ENCODE results near the gene PPP1R2. TPM values are rescaled to one million over a fixed set of nuclear protein-coding genes. Genes with fewer than 3 reads are reported as not detected.

The PPP1R2 gene
- total and polyA plus RNA-seq, 8 donors, result 39.0 to 65.7 (median 55.7) TPM

DNA sequence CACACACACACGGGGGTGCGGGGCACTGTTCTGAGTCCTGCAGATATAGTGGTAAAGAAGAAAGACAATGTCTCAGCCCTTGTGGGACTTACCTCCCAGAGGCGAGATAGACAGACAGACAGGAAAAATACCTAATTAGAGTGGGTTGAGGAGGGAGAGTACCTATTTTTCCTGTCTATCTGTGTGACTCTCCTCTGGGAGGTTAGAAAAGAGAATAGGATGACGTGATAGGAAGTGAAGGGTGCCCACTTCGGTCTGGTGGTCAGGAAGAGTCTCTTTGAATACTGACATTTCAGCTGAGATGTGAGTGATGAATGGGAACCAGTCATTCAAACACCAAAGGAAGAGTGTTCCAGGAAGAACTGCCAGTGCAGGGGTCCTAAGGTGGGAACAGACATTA is 44.7 kb upstream of the PPP1R2 start:
- Histone ChIP-seq H3K9me3 (peaks cover 0 to 4% of the 10 kb centered on the region in 2 donors), H3K36me3 (no peaks in the 10 kb centered on the region), H3K27ac (no peak overlapping the region), H3K27me3 (peaks cover 0 to 17% of the 10 kb centered on the region in 2 donors), H3K4me3 (no peak overlapping the region), H3K4me1 (peaks cover 0 to 6% of the 10 kb centered on the region in 2 donors)
- intact Hi-C loops (cut with DNase I), result no loop called here
- ATAC-seq (no peak), DNase-seq (no peak)
- TF ChIP-seq, protein P1, sequence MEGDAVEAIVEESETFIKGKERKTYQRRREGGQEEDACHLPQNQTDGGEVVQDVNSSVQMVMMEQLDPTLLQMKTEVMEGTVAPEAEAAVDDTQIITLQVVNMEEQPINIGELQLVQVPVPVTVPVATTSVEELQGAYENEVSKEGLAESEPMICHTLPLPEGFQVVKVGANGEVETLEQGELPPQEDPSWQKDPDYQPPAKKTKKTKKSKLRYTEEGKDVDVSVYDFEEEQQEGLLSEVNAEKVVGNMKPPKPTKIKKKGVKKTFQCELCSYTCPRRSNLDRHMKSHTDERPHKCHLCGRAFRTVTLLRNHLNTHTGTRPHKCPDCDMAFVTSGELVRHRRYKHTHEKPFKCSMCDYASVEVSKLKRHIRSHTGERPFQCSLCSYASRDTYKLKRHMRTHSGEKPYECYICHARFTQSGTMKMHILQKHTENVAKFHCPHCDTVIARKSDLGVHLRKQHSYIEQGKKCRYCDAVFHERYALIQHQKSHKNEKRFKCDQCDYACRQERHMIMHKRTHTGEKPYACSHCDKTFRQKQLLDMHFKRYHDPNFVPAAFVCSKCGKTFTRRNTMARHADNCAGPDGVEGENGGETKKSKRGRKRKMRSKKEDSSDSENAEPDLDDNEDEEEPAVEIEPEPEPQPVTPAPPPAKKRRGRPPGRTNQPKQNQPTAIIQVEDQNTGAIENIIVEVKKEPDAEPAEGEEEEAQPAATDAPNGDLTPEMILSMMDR (IDR thresholded peaks at IDR 0.05), result no peak

DNA sequence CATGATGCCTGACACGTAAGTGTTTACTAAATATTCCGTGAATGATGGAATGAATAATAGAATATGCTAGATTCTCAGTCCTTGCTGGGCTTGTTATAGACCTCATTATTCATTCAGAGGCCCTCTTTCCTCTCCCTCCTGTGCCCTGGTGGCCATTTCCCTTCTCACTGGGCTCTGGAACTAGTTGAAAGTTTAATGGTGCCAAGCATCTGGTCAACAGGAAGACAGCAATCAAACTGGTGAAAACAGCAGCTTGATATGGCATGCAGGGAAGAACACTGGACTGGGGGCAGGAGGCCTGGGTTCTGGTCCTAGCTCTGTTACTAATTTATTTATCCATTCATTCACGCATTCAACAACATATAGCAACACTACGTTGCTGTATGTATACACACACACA is 44.3 kb upstream of the PPP1R2 start:
- TF ChIP-seq, protein P1 (IDR thresholded peaks at IDR 0.05), result no peak
- Histone ChIP-seq H3K4me3 (no peak overlapping the region), H3K4me1 (peaks cover 0 to 6% of the 10 kb centered on the region in 2 donors), H3K9me3 (peaks cover 0 to 4% of the 10 kb centered on the region in 2 donors), H3K27ac (no peak overlapping the region), H3K27me3 (peaks cover 0 to 17% of the 10 kb centered on the region in 2 donors), H3K36me3 (no peaks in the 10 kb centered on the region)
- DNase-seq, result no peak
- no peak for ATAC-seq
- intact Hi-C loops (cut with DNase I), result no loop called here

DNA sequence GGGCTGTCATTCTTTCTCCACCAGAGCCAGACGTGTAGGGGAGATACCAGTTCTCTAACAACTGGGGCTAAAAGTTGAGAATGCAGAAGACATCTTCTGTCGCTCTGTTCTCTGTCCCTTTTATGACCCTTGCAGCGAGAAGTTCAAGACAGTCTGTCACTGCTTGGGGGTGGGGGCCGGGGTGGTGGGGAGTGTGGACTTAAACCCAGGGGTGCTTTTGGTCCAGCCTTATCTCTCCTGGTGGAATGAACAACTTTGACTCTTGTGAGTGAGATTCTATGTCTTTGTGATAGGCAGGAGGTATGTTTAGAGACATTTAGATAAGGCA is 41.4 kb upstream of the PPP1R2 start:
- Histone ChIP-seq H3K36me3 (no peaks in the 10 kb centered on the region), H3K9me3 (peaks cover 0 to 4% of the 10 kb centered on the region in 2 donors), H3K27ac (no peak overlapping the region), H3K27me3 (peaks cover 0 to 17% of the 10 kb centered on the region in 2 donors), H3K4me1 (peaks cover 0 to 6% of the 10 kb centered on the region in 2 donors), H3K4me3 (no peak overlapping the region)
- intact Hi-C loops (cut with DNase I), result no loop called here
- DNase-seq (no peak), ATAC-seq (no peak)
- TF ChIP-seq, protein P1 (IDR thresholded peaks at IDR 0.05), result no peak

DNA sequence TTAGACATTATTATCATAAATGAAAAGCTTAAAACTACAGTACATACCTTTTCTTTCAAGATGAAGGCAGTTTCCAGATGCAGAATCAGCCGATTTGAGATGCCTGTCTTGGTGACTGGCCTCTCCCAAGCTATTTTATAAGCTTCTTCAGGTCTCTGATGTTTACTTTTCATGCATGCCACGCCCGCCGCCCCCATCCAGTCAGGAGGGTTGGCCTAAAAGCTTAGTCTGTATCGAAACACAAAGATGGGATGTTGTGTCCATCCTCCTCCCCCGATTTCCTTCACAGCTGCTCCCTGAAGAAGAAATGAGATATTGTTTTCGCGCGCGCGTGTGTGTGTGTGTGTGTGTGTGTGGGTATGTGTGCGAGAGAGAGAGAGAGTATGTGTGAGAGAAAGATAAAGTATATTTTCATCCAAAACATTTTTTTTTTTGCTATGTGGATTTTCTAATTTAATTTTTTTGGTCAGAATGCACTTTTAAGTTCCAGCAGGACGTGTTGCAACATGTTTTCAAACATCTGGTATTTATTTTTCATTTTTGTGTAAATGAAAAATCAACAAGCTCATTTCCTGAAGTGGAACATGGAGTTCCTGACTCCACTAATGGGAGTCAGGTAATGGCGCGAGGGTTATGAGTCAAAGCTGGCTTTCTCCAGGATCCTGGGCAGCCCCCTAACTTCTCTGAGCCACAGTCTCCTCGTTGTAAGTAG is 40.9 kb upstream of the PPP1R2 start, which contains the start of gene APOD:
Gene APOD, minus strand, starts transcription at position 110 of the 712 bp plus-strand sequence. CDS start 4,479 bp downstream, outside the sequence.
- no peak within 1 kb of the TSS for H3K27ac ChIP-seq
- TF ChIP-seq, protein P1 (IDR thresholded peaks at IDR 0.05), result no peak
- H3K4me3 ChIP-seq, result no peak within 1 kb of the TSS
- ATAC-seq, result peak; percentile 70
- H3K36me3 ChIP-seq, result no peaks in the 10 kb centered on the region
- intact Hi-C loops (cut with DNase I), result no loop called here
- peaks cover 0 to 1% of the 10 kb centered on the region in 2 donors for H3K9me3 ChIP-seq
- H3K4me1 ChIP-seq, result peaks cover 0 to 6% of the 10 kb centered on the region in 2 donors
- peaks cover 0 to 14% of the 10 kb centered on the region in 2 donors for H3K27me3 ChIP-seq
- peak in 2 of 4 donors; percentile 13 to 48 for DNase-seq

DNA sequence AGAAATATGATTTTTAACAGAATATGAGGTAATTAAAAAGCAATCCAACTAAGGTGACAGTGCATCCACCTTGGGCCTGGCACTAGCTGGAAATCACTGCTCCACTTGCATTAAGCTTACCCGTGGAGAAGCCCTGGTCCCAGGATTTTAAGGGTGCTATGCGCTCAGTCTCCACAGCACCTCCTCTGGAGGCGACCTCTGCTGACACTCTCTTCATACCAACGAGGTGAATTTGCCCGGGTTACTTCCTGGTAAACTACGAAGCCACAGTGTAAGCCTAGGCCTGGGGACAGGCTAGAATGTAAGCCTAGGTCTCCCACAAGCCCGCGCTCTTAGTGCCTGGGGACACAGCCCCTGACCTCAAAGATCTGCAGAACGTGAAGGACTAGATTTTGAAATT is 39.8 kb upstream of the PPP1R2 start:
- no peaks in the 10 kb centered on the region for H3K36me3 ChIP-seq
- no peak for DNase-seq
- intact Hi-C loops (cut with DNase I), result no loop called here
- TF ChIP-seq, protein P1 (IDR thresholded peaks at IDR 0.05), result no peak
- ATAC-seq, result no peak
- no peak overlapping the region for H3K4me3 ChIP-seq
- H3K4me1 ChIP-seq, result peaks cover 0 to 6% of the 10 kb centered on the region in 2 donors
- H3K9me3 ChIP-seq, result no peaks in the 10 kb centered on the region
- H3K27ac ChIP-seq, result no peak overlapping the region
- H3K27me3 ChIP-seq, result peaks cover 0 to 10% of the 10 kb centered on the region in 2 donors

All from left lung (tissue), 10 donors.